Activated CD8-positive, alpha-beta memory T cell treated with anti-CD3 and anti-CD28 coated beads, Interleukin-2, amount 50 U/mL, for 48 hours (primary cell): ENCODE data around the gene NFYB.
"Not testable (repeated sequence)": the region's sequence is repeated elsewhere in the genome, so short reads cannot be mapped to it uniquely, and the experiment has no call there.

Experiments
- DNase-seq: peaks from one replicate; pipeline ENCODE4 v3.0.0-alpha.2; 2020

NFYB gene

GRCh38 chr12:104137902-104138796 is at the start of gene NFYB:
NFYB (minus strand) TSS chr12:104138210; CDS start chr12:104135453, 2,757 bp downstream.
- DNase-seq, result peak; percentile 95

GRCh38 chr12:104187446-104188155 is 49.6 kb upstream of the NFYB start:
- DNase-seq, result peak; percentile 44

GRCh38 chr12:104183443-104183842 is 45.4 kb upstream of the NFYB start:
- DNase-seq, result no peak

DNA sequence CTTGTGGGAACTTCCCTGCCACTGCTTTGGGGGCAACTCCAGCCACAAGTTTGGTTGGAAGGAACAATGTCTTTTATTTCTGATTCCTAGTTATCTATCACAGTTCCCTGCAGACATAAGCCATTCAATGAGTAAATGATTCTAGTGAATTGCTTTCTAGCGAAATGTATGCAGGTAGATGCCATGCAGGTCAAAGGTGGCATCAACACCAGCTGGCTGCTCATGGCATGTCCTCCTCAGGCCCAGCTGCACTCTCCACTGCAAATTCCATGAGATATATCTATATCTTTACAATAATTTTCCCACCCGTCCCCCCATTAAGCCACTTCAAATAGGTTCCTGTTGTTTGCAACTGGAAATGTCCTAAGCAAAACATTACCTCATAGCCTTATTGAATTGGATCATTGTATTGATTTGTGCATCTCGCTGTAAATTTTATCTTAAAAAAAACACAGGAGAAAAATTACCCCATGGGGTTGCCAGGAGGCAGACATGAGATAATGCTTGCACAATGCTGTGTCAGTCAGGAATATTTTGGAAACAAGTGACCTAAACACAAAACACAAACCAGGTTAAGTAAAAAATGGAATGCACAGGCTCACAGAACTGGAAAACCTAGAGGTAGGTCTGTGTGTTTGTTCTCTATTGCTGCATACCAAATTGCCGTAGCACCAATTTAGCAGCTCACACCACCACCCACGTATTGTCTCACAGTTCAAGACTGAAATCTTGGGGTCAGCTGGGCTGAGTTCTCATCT is 44.8 kb upstream of the NFYB start:
- DNase-seq, result peak; percentile 7

DNA sequence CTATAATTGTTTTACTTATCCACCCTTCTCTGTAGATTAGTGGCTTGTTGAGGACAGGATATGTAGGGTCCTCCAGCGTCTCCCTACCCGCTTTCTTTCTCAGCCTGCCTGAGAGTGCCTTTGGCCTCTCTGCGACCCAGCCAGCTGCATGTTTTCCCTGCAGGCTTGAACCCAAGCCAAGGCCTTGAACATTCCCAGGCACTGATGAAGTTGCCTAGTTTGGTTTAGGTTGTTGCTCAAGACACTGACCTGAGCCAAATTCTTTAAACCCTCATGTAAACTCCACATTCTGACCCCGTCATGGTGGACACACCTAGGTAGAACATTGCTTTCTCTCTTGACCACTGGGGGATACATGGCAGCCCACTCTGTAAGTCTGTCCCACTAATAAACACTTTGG is 44.1 kb upstream of the NFYB start:
- peak; percentile 22 for DNase-seq

GRCh38 chr12:104181313-104181712 is 43.3 kb upstream of the NFYB start:
- peak; percentile 10 for DNase-seq

GRCh38 chr12:104180374-104180773 is 42.4 kb upstream of the NFYB start:
- DNase-seq, result peak; percentile 2

DNA sequence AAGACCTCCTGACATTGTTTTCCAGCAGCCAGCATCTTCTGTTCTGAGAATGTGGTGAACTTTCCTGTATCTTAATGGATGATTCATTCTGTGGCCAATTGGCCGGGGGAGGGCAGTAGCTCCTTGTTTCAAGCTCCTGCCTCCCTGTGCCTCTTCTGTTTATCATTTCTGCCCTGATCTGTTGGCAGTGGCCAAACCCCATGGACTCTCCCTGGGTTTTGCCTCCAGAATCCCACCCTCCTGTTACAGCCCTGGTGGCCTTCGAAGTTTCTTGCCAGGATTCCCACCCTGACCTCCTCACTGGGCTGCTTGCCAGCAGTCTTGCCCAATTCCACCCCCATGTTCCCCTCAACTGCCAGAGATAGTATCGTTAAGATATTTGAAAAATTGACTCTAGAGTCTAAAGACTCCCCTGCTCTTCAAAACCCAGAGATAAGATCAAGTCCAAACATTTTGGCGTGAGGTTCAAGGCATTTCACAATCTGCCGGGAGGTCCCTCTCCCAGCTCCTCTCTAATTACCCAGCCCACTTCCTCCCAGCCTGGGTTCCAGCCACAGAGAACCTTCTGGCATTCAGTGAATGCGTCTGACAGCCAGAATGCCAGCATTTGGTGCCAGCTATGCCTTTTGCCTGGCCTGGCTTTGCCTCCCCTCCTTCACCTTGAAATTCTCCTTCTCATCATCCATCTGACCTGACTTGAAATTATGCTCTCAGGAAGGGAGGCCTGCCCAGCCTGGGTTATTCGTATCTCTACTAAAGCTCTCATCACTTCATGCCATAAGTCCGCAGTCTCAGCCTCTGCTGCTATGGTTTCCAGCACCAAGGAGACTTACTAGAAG is 39.9 kb upstream of the NFYB start:
- peak; percentile 44 for DNase-seq

DNA sequence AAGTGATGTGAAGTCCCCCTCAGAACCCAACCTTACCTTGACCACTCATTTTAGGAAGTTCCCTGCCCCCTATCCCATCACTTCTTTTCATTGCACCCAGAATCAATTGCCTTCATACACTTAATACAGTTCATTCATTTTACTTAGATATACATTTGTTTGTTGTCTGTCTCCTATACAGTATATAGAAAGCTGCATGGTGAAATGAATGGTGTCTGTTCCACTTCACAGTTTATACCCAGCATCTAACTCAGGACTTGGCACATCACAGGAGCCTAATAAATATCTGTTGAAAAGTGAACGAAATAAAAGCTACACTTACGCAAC is 39.3 kb upstream of the NFYB start:
- no peak for DNase-seq

- DNase-seq, result peak; percentile 22
Observed at GRCh38 chr12:104175726-104176247, 37.8 kb upstream of the NFYB start.

- not testable (repeated sequence) for DNase-seq
Observed at GRCh38 chr12:104173804-104174203, 35.8 kb upstream of the NFYB start.

DNA sequence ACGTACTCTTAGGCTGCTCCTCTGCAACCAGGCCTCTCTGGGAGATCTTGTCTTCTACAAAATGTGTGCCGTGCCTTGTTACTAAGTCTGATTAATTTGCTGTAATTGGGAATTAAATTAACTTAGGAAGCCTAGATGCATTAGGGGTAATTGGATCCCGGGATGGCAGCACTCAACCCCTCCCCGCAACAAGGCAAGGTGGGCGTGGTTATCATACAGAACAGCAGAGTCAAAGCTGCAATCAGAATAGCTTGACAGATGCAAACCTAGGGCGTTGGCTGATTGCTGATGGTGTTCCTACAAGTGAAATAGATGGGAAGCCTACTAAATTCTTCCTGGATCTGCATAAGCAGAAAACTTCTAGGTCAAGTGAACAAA is 34.5 kb upstream of the NFYB start:
- DNase-seq, result no peak

DNA sequence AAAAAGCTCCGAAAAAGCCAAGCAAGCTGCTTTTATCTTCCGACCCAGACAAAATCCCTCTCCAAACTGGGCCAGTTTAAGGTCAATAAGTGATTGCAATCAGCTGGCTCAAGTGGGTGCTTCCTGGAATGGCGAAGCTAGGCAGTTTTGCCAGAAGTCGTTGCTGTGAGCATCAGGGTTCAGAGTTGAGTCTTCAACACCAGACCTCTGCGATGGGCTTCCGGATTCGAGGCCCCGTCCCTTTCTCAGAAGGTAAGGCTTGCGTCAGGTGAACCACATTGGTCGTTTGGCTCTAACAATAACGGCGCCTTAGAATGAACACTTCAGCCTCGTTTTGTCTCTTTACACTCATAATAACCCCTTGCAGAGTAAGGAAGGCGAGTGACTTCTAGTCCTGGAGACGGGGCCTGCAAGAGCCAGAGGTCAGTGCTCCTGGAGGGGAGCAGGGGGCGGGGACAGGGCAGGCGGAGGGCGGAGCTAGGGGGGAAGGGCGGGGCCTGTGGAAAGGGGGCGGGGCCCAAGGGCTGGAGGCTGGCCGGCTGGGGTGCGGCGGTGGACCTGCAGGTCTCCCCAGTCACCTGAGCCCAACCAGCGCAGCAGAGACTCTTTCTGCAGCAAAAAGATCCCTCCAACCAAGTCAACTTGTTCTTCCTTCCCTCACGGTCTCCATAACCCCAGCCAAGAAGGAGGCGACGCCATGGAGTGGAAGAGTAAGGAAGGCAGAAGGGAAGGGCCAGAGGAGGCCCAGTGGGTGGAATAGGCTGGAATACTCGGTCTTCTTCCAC is 34.0 kb upstream of the NFYB start:
- DNase-seq, result peak; percentile 38

GRCh38 chr12:104168596-104168995 is 30.6 kb upstream of the NFYB start:
- no peak for DNase-seq

DNA sequence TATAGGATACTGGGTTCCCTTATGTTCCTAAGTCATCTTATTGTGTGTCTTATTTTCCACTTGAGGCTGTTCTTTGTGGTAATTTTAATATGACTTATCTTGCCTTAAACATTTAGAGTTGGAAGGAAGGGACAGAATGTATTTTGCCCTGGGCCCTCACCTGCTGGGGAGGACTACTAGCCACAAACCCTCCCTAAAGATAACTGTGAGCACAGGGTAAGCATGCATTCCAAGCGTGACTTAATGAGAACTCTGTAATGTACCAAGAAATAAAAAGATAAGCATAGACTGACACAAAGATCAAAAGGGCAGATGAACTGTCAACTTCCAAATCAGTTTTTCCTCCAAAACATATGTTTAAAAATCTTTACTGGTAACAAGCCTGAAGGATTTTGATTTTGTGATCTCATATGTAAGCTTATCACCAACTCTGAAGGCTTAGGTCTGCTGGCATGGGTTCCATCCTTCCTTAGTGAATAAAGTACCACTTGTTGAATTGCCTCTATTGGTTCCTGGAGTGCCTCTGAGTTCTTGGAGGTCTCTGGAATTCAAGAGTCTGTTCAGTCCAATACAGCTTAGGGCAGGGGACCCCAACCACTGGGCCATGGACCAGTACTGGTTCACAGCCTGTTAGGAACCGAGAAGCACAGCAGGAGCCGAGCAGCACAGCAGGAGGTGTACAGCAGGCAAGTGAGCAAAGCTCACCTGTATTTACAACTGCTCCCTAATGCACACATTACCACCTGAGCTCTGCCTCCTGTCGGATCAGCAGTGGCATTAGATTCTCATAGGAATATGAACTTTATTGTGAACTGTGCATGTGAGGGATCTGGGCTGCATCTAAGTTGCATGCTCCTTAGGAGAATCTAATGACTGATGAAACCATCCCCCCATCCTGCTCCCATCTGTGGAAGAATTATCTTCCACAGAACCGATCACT is 29.8 kb upstream of the NFYB start:
- no peak for DNase-seq

GRCh38 chr12:104166465-104166864 is 28.5 kb upstream of the NFYB start:
- DNase-seq, result no peak

DNA sequence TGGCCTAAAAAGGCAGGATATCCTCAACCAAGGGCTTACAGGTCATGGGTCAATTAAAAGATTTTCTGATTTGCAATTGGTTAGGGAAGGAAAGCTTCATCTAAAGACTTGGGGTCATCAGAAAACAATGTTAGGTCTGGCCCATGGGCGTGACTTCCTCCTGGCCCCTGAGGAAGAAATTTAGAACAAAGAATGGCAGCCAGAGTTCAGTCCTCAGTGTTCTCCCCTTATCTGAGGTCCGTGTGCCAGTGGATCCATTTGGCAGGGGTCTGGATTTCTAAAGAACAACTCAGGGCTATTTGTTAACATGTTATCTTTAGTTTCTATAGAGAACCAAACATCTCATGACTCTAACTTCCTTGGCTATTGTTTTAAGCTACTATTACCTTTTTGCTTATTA is 27.8 kb upstream of the NFYB start:
- DNase-seq, result no peak

- DNase-seq, result no peak
Observed at GRCh38 chr12:104164634-104165033, 26.6 kb upstream of the NFYB start.

- DNase-seq, result no peak
Observed at GRCh38 chr12:104163631-104164030, 25.6 kb upstream of the NFYB start.

DNA sequence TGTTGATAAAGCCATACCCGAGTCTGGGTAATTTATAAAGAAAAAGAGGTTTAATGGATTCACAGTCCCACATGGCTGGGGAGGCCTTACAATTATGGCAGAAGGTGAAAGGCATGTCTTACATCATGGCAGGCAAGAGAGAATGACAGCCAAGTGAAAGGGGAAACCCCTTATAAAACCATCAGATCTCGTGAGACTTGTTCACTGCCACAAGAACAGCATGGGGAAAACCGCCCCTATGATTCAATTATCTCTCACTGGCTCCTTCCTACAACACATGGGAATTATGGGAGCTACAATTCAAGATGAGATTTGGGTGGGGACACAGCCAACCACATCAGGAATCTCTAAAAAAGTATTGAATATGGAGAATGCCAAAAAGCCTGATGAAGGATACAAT is 25.0 kb upstream of the NFYB start:
- DNase-seq, result not testable (repeated sequence)
